ENCODE results near the gene PPP1R12B. TPM values are rescaled to one million over a fixed set of nuclear protein-coding genes. Genes with fewer than 3 reads are reported as not detected.
"Not testable (repeated sequence)": the region's sequence is repeated elsewhere in the genome, so short reads cannot be mapped to it uniquely, and the experiment has no call there.

PPP1R12B gene
- total RNA-seq, 2 donors from 2014 or later = 18.2 to 33.0 TPM

DNA sequence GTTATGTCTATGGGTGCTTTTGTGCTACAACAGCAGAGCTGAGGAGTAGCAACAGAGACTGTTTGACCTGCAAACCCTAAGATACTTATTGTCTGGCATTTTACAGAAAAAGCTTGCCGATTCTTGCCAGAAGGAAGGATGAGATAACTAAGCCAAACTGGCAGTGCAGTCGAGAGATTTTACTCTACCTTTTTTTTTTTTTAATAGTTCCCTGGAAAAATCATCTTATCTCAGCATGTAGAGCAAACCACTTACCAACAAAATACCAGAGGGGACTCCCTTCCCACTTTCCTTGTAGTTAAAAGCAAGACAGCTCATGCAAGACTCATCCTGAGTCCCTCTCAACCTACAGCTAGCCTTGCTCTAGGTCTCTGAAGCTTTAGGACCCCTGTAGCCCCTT lies 228.9 kb downstream of the PPP1R12B start:
- TF ChIP-seq POLR2A (IDR thresholded peaks at IDR 0.05) = no peak
- TF ChIP-seq, protein P1, sequence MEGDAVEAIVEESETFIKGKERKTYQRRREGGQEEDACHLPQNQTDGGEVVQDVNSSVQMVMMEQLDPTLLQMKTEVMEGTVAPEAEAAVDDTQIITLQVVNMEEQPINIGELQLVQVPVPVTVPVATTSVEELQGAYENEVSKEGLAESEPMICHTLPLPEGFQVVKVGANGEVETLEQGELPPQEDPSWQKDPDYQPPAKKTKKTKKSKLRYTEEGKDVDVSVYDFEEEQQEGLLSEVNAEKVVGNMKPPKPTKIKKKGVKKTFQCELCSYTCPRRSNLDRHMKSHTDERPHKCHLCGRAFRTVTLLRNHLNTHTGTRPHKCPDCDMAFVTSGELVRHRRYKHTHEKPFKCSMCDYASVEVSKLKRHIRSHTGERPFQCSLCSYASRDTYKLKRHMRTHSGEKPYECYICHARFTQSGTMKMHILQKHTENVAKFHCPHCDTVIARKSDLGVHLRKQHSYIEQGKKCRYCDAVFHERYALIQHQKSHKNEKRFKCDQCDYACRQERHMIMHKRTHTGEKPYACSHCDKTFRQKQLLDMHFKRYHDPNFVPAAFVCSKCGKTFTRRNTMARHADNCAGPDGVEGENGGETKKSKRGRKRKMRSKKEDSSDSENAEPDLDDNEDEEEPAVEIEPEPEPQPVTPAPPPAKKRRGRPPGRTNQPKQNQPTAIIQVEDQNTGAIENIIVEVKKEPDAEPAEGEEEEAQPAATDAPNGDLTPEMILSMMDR (IDR thresholded peaks at IDR 0.05) = no peak
- Histone ChIP-seq H3K27ac (peak overlapping the region in 2 of 4 donors; percentile 7 to 36), H3K4me3 (no peak overlapping the region), H3K36me3 (replicated peaks in 1 of 2; ENCODE audit: insufficient read depth in 1 of 2, low read depth in 2 of 2) (no peaks in the 10 kb centered on the region), H3K27me3 (no peaks in the 10 kb centered on the region), H3K9me3 (no peaks in the 10 kb centered on the region), H3K4me1 (peaks cover 14% of the 10 kb centered on the region)
- intact Hi-C loops (cut with DNase I) = no loop called here
- no peak for DNase-seq
- ATAC-seq = no peak
- 54 to 67% methylated on average over 2 of the region's 2 CpGs for WGBS, 2 donors

DNA sequence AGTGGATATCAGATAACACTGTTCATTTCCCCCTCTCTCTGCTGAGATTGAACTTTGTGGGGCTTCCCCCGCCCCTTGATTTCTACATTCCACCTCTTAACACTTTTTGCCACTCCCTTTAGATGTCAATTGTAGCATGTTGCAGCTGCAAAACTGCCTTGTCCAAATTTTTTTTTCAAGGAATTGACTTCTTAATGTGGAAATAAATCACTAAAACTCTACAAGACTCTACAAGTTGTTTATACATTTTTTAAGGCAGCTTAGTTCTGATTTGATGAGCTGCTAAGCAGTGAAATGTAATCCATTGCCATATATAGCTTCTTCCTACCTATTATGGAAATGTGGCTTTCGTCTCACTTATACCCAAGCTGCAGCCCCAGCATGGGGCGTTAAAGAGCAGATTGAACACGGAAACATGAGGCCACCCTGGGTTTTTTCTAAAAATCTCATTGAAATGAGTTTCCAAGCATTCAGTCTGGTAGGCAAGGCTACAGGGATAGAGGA lies 229.6 kb downstream of the PPP1R12B start:
- Histone ChIP-seq H3K27me3 (no peaks in the 10 kb centered on the region), H3K4me1 (peaks cover 14% of the 10 kb centered on the region), H3K27ac (peak overlapping the region in 1 of 4 donors; percentile 14), H3K36me3 (replicated peaks in 1 of 2; ENCODE audit: insufficient read depth in 1 of 2, low read depth in 2 of 2) (no peaks in the 10 kb centered on the region), H3K4me3 (no peak overlapping the region), H3K9me3 (no peaks in the 10 kb centered on the region)
- no peak for TF ChIP-seq POLR2A (IDR thresholded peaks at IDR 0.05)
- TF ChIP-seq, protein P1 (IDR thresholded peaks at IDR 0.05) = no peak
- DNase-seq (no peak), ATAC-seq (no peak)
- WGBS, 2 donors = 76 to 82% methylated on average over 4 of the region's 4 CpGs
- intact Hi-C loops (cut with DNase I) = no loop called here

DNA sequence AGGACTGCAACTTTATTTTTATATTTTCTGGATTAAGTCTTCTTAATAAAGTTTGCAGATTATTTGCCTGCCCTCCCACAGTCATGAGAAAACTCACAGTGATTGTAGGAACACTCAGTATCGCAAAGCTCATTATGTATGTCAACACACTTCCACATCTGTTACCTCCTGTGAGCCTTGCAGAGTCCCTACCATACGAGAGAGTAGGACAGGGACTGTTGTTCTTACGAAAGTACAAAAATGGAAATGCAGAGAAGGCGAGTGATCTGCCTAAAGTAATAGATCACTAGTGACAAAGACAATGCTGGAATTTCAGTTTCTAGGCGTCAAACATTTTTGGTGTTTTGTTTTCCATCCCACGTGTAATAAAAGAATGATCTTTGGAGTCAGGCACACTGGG lies 230.1 kb downstream of the PPP1R12B start:
- WGBS, 2 donors = 78 to 92% methylated on average over 6 of the region's 6 CpGs

DNA sequence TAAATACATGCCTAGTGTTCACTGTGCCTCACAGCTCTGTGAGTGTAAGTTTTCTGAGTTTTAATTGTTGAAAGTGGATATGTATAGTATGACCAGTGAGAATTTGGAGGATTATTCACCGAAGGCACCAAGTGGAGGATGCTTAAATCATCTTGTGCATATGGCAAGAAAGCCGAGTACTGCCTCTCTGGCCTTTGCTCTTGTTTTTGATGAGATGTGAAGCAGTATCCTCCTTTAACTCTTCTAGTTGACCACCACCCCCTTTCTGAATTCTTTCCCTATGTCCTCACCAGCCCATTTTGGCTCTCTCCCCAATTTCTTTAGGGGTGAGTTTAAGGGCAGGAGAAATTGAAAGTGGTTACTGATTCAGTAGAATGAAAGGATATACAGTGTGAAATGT lies 231.3 kb downstream of the PPP1R12B start:
- Histone ChIP-seq H3K9me3 (no peaks in the 10 kb centered on the region), H3K27ac (no peak overlapping the region), H3K36me3 (replicated peaks in 1 of 2; ENCODE audit: insufficient read depth in 1 of 2, low read depth in 2 of 2) (no peaks in the 10 kb centered on the region), H3K4me1 (peaks cover 14% of the 10 kb centered on the region), H3K4me3 (no peak overlapping the region), H3K27me3 (no peaks in the 10 kb centered on the region)
- intact Hi-C loops (cut with DNase I) = no loop called here
- no peak for TF ChIP-seq POLR2A (IDR thresholded peaks at IDR 0.05)
- TF ChIP-seq, protein P1 (IDR thresholded peaks at IDR 0.05) = no peak
- DNase-seq (no peak), ATAC-seq (peak; percentile 25)
- WGBS, 2 donors = 74 to 87% methylated on average over 2 of the region's 2 CpGs

More for the DNA sequence above, 230.1 kb downstream of the PPP1R12B start:
- no peak for DNase-seq
- H3K36me3 ChIP-seq (replicated peaks in 1 of 2; ENCODE audit: insufficient read depth in 1 of 2, low read depth in 2 of 2) = no peaks in the 10 kb centered on the region
- H3K9me3 ChIP-seq = no peaks in the 10 kb centered on the region
- H3K4me3 ChIP-seq = no peak overlapping the region
- peaks cover 14% of the 10 kb centered on the region for H3K4me1 ChIP-seq
- intact Hi-C loops (cut with DNase I) = no loop called here
- no peak for ATAC-seq
- TF ChIP-seq POLR2A (IDR thresholded peaks at IDR 0.05) = no peak
- TF ChIP-seq, protein P1 (IDR thresholded peaks at IDR 0.05) = no peak
- no peak overlapping the region for H3K27ac ChIP-seq
- H3K27me3 ChIP-seq = no peaks in the 10 kb centered on the region

DNA sequence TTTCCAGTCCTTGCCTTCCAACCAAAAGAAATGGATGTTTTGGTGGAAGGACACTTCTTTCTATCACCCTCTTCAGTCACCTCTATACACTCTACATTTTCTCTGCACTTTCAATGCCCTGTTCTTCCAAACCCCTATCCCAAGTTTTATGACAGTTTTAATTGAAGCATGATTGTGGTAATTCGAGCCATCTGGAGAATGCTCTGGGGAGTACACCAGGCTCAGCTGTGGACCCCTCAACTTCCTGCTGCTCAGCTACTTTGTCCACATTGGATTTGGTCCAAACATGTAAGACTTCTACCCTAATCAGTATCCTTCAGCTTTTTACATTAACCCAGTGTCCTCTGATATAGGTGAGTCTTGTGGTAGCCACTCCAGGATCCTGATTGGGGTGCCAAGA lies 232.1 kb downstream of the PPP1R12B start:
- Histone ChIP-seq H3K4me1 (peaks cover 14% of the 10 kb centered on the region), H3K27ac (no peak overlapping the region)
- ATAC-seq = no peak

DNA sequence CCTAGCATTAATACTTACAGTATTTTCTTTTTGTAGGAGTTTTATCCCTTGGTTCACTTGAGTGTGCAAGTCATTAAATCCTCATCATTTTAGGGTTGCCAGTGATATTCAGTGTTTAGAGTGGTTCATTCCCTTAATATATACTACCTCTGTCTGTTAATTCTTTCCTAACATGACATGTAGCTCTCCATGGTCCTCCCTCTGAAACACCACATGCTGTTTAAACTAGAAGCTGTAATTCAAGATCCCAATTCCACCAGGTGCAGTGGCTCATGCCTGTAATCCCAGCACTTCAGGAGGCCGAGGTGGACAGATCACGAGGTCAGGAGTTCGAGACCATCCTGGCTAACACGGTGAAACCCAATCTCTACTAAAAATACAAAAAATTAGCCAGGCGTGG lies 233.9 kb downstream of the PPP1R12B start:
- H3K27me3 ChIP-seq; H3K9me3 ChIP-seq; H3K36me3 ChIP-seq (replicated peaks in 1 of 2; ENCODE audit: insufficient read depth in 1 of 2, low read depth in 2 of 2); H3K27ac ChIP-seq; H3K4me1 ChIP-seq; H3K4me3 ChIP-seq; intact Hi-C loops (cut with DNase I); DNase-seq; ATAC-seq: not testable (repeated sequence)
- 91 to 92% methylated on average over 5 of the region's 5 CpGs for WGBS, 2 donors

More for the DNA sequence above, 232.1 kb downstream of the PPP1R12B start:
- WGBS, 2 donors = 55 to 61% methylated on average over 1 of the region's 1 CpG
- Histone ChIP-seq H3K27me3 (no peaks in the 10 kb centered on the region), H3K36me3 (replicated peaks in 1 of 2; ENCODE audit: insufficient read depth in 1 of 2, low read depth in 2 of 2) (no peaks in the 10 kb centered on the region), H3K9me3 (no peaks in the 10 kb centered on the region), H3K4me3 (no peak overlapping the region)
- intact Hi-C loops (cut with DNase I) = no loop called here
- TF ChIP-seq, protein P1 (IDR thresholded peaks at IDR 0.05) = no peak
- no peak for TF ChIP-seq POLR2A (IDR thresholded peaks at IDR 0.05)
- DNase-seq = no peak

All from body of pancreas (tissue), 4 donors.